T-cell (primary cell): ENCODE data around the gene LDB2. TPM values are rescaled to one million over a fixed set of nuclear protein-coding genes. Genes with fewer than 3 reads are reported as not detected.

Experiments used
- ATAC-seq, 4 experiments: fragments of 200-7000 bp in 3 of 4; fragments of 150-1000 bp in 1 of 4; cut with Tn5 transposase; replicated peaks in 1 of 4; 1 replicate in 3 of 4; 2 replicates in 1 of 4; pipeline ENCODE4 v1.10.0; 2021; ENCODE audit warnings: moderate library complexity in 3 of 4, mild to moderate bottlenecking in 2 of 4, moderate number of reproducible peaks in 1 of 4
- CTCF ChIA-PET, 2 donors: fragments of 300-600 bp; sonication (Branson Sonifier 250); formaldehyde crosslinking; loops; one replicate each; lab custom pipeline; 2022; ENCODE audit warnings: antibody characterized with exemption in 2 of 2; lab: Charles Lee
- POLR2A ChIA-PET, 2 donors: fragments of 300-600 bp; sonication (Branson Sonifier 250); formaldehyde crosslinking; loops; one replicate each; lab custom pipeline; 2022; ENCODE audit warnings: antibody characterized with exemption in 2 of 2; lab: Charles Lee
- DNase-seq, 35 experiments: peaks; one replicate each; pipeline versions ENCODE4 v3.0.0 to v3.0.0-alpha.2; 2013 to 2023
- H3K27ac ChIP-seq: one replicate; pipeline ENCODE4 v1.5.1; 2013; ENCODE audit warnings: low read length
- H3K27me3 ChIP-seq, 2 experiments: replicated peaks in 1 of 2; 1 replicate in 1 of 2; 2 replicates in 1 of 2; pipeline versions ENCODE4 v1.6.1 to v1.7.0; 2013; ENCODE audit warnings: low read length in 1 of 2, mixed read lengths in 1 of 2; ENCODE audit not compliant: control insufficient read depth in 2 of 2, insufficient read depth in 2 of 2; ENCODE audit errors: extremely low read depth in 1 of 2
- H3K36me3 ChIP-seq, 2 donors: 1 replicate in 1 of 2; 2 replicates in 1 of 2; pipeline versions ENCODE4 v1.6.1 to v1.7.0; 2013; ENCODE audit warnings: low read length in 1 of 2; ENCODE audit not compliant: control insufficient read depth in 2 of 2, insufficient read depth in 1 of 2; ENCODE audit errors: extremely low read depth in 1 of 2
- H3K4me1 ChIP-seq, 2 experiments: 1 replicate in 1 of 2; 2 replicates in 1 of 2; pipeline versions ENCODE4 v1.6.1 to v1.7.0; 2013; ENCODE audit warnings: low read length in 2 of 2, mixed read lengths in 1 of 2; ENCODE audit not compliant: insufficient read depth in 2 of 2, control insufficient read depth in 1 of 2; ENCODE audit errors: extremely low read depth in 1 of 2
- H3K4me3 ChIP-seq, 2 donors: 1 replicate in 1 of 2; 2 replicates in 1 of 2; pipeline versions ENCODE4 v1.5.1 to v1.7.0; 2013; ENCODE audit warnings: mild to moderate bottlenecking in 2 of 2, low read length in 1 of 2, moderate library complexity in 1 of 2; ENCODE audit not compliant: control insufficient read depth in 1 of 2; ENCODE audit errors: extremely low read depth in 1 of 2
- H3K9me3 ChIP-seq: 2 replicates; pipeline ENCODE4 v1.7.0; 2013
- H3K27ac Mint-ChIP-seq, 2 donors: one replicate each; pipeline ENCODE4 v1.8.0; 2020 to 2021; ENCODE audit warnings: mild to moderate bottlenecking in 2 of 2, mixed read lengths in 2 of 2
- H3K27me3 Mint-ChIP-seq, 2 donors: one replicate each; pipeline ENCODE4 v1.8.0; 2021 to 2022; ENCODE audit warnings: mixed read lengths in 2 of 2
- H3K36me3 Mint-ChIP-seq: one replicate; pipeline ENCODE4 v1.8.0; 2021; ENCODE audit warnings: mixed read lengths
- H3K4me1 Mint-ChIP-seq, 3 donors: one replicate each; pipeline ENCODE4 v1.8.0; 2020 to 2022; ENCODE audit warnings: mixed read lengths in 3 of 3, mild to moderate bottlenecking in 1 of 3
- H3K4me3 Mint-ChIP-seq, 3 donors: one replicate each; pipeline ENCODE4 v1.8.0; 2020 to 2022; ENCODE audit warnings: mild to moderate bottlenecking in 3 of 3, mixed read lengths in 3 of 3, moderate library complexity in 3 of 3
- H3K9me3 Mint-ChIP-seq, 3 donors: one replicate each; pipeline ENCODE4 v1.8.0; 2020 to 2022; ENCODE audit warnings: mixed read lengths in 3 of 3
- WGBS: methylation state at CpG from one replicate; pipeline ENCODE4 v1.1.5; 2013; ENCODE audit warnings: missing lambda C conversion rate; ENCODE audit not compliant: insufficient coverage; 5-methylcytosine and 5-hydroxymethylcytosine counted together
- total RNA-seq, 35 experiments: library from RNA in 6 of 35; stranded (reverse) in 6 of 35; fragments of 120-200 nt in 1 of 35; gene quantifications; one replicate each; pipeline versions ENCODE4 v1.2.1 to v1.2.4 and lab custom pipeline; 2013 to 2026

LDB2 gene
- total RNA-seq, 5 donors from 2014 or later (not counting 1 experiment from before 2014, with no cell fraction given), result 0.15 to 0.82 (median 0.39) TPM; not detected in 2

- Histone ChIP-seq H3K9me3 (no peaks in the 10 kb centered on the region), H3K4me3 (no peak overlapping the region), H3K36me3 (no peaks in the 10 kb centered on the region), H3K4me1 (peaks cover 18 to 48% of the 10 kb centered on the region in 2 experiments), H3K27ac (no peak overlapping the region), H3K27me3 (no peaks in the 10 kb centered on the region)
- DNase-seq (no peak), ATAC-seq (no peak)
- ChIA-PET POLR2A (no interaction called here), CTCF (no interaction called here)
- no peaks in the 10 kb centered on the region for H3K36me3 Mint-ChIP-seq
- peak overlapping the region in 1 of 3 donors; percentile 71 for H3K4me3 Mint-ChIP-seq
- no peaks in the 10 kb centered on the region for H3K9me3 Mint-ChIP-seq
- H3K27me3 Mint-ChIP-seq, result no peaks in the 10 kb centered on the region
- 86% methylated on average over 2 of the region's 3 CpGs for whole genome bisulfite sequencing
- H3K4me1 Mint-ChIP-seq, result peaks cover 41 to 50% (median 44%) of the 10 kb centered on the region in 3 donors
- peak overlapping the region in 1 of 2 donors; percentile 2 for H3K27ac Mint-ChIP-seq
Observed at GRCh38 chr4:16889945-16890344, 8.5 kb downstream of the LDB2 start.

GRCh38 chr4:16887887-16888286 is 10.6 kb downstream of the LDB2 start:
- H3K4me1 Mint-ChIP-seq, result peaks cover 29 to 40% (median 35%) of the 10 kb centered on the region in 3 donors

GRCh38 chr4:16884673-16885460 is 13.6 kb downstream of the LDB2 start:
- Histone ChIP-seq H3K27ac (no peak overlapping the region), H3K9me3 (no peaks in the 10 kb centered on the region), H3K36me3 (no peaks in the 10 kb centered on the region), H3K27me3 (no peaks in the 10 kb centered on the region), H3K4me3 (no peak overlapping the region), H3K4me1 (peaks cover 5 to 12% of the 10 kb centered on the region in 2 experiments)
- Mint-ChIP-seq H3K9me3 (no peaks in the 10 kb centered on the region), H3K4me1 (peaks cover 7 to 16% (median 10%) of the 10 kb centered on the region in 3 donors), H3K27ac (no peak overlapping the region), H3K36me3 (no peaks in the 10 kb centered on the region), H3K4me3 (no peak overlapping the region), H3K27me3 (no peaks in the 10 kb centered on the region)
- 22% methylated on average over 3 of the region's 8 CpGs for WGBS
- peak in 2 of 35 experiments; percentile 3 to 35 for DNase-seq
- no peak for ATAC-seq
- ChIA-PET POLR2A (no interaction called here), CTCF (interaction anchor here in 1 of 2 donors (0.6 kb wide), 1 partner anchor 149 kb away, joined by 4 read pairs; no protein-coding TSS in a partner anchor)

More at GRCh38 chr4:16887887-16888286, 10.6 kb downstream of the LDB2 start:
- Histone ChIP-seq H3K27ac (no peak overlapping the region), H3K4me3 (no peak overlapping the region), H3K4me1 (peaks cover 18 to 37% of the 10 kb centered on the region in 2 experiments), H3K36me3 (no peaks in the 10 kb centered on the region), H3K27me3 (no peaks in the 10 kb centered on the region), H3K9me3 (no peaks in the 10 kb centered on the region)
- no peaks in the 10 kb centered on the region for H3K27me3 Mint-ChIP-seq
- H3K36me3 Mint-ChIP-seq, result no peaks in the 10 kb centered on the region
- ChIA-PET CTCF (no interaction called here), POLR2A (no interaction called here)
- no peak for DNase-seq
- no peaks in the 10 kb centered on the region for H3K9me3 Mint-ChIP-seq
- H3K27ac Mint-ChIP-seq, result no peak overlapping the region
- no peak for ATAC-seq
- no peak overlapping the region for H3K4me3 Mint-ChIP-seq
- 93% methylated on average over 3 of the region's 4 CpGs for WGBS

GRCh38 chr4:16883806-16884205 is 14.6 kb downstream of the LDB2 start:
- WGBS, result 100% methylated on average over 1 of the region's 4 CpGs
- Mint-ChIP-seq H3K4me1 (peaks cover 0 to 7% (median 0%) of the 10 kb centered on the region in 3 donors), H3K36me3 (no peaks in the 10 kb centered on the region), H3K27me3 (no peaks in the 10 kb centered on the region), H3K9me3 (no peaks in the 10 kb centered on the region), H3K27ac (no peak overlapping the region), H3K4me3 (no peak overlapping the region)
- ATAC-seq (no peak), DNase-seq (no peak)
- no peak overlapping the region for H3K27ac ChIP-seq
- no peak overlapping the region for H3K4me3 ChIP-seq
- ChIA-PET CTCF (no interaction called here), POLR2A (no interaction called here)
- no peaks in the 10 kb centered on the region for H3K9me3 ChIP-seq
- H3K4me1 ChIP-seq, result peaks cover 2 to 4% of the 10 kb centered on the region in 2 experiments
- H3K27me3 ChIP-seq, result no peaks in the 10 kb centered on the region
- no peaks in the 10 kb centered on the region for H3K36me3 ChIP-seq

GRCh38 chr4:16881151-16881884 is 17.1 kb downstream of the LDB2 start:
- H3K36me3 Mint-ChIP-seq, result no peaks in the 10 kb centered on the region
- 100% methylated on average over 2 of the region's 7 CpGs for WGBS
- no peaks in the 10 kb centered on the region for H3K9me3 ChIP-seq
- no peaks in the 10 kb centered on the region for H3K9me3 Mint-ChIP-seq
- no peak overlapping the region for H3K27ac ChIP-seq
- ATAC-seq (no peak), DNase-seq (no peak)
- H3K4me3 ChIP-seq, result no peak overlapping the region
- H3K4me3 Mint-ChIP-seq, result no peak overlapping the region
- CTCF ChIA-PET, result interaction anchor here in 1 of 2 donors (0.6 kb wide), 1 partner anchor 267 kb away, joined by 3 read pairs; no protein-coding TSS in a partner anchor
- H3K27ac Mint-ChIP-seq, result no peak overlapping the region
- POLR2A ChIA-PET, result no interaction called here
- H3K4me1 Mint-ChIP-seq, result peaks cover 0 to 6% (median 0%) of the 10 kb centered on the region in 3 donors
- no peaks in the 10 kb centered on the region for H3K36me3 ChIP-seq
- no peaks in the 10 kb centered on the region for H3K27me3 Mint-ChIP-seq
- H3K4me1 ChIP-seq, result peaks cover 0 to 4% of the 10 kb centered on the region in 2 experiments
- H3K27me3 ChIP-seq, result no peaks in the 10 kb centered on the region

- H3K4me3 ChIP-seq, result no peak overlapping the region
- no peak for DNase-seq
- Mint-ChIP-seq H3K9me3 (no peaks in the 10 kb centered on the region), H3K4me3 (no peak overlapping the region), H3K27ac (no peak overlapping the region), H3K36me3 (no peaks in the 10 kb centered on the region), H3K4me1 (no peaks in the 10 kb centered on the region), H3K27me3 (no peaks in the 10 kb centered on the region)
- no peaks in the 10 kb centered on the region for H3K27me3 ChIP-seq
- no peaks in the 10 kb centered on the region for H3K4me1 ChIP-seq
- H3K9me3 ChIP-seq, result no peaks in the 10 kb centered on the region
- WGBS, result no CpG with 5 or more reads among the region's 5 CpGs
- ChIA-PET CTCF (no interaction called here), POLR2A (no interaction called here)
- no peak overlapping the region for H3K27ac ChIP-seq
- no peaks in the 10 kb centered on the region for H3K36me3 ChIP-seq
- no peak for ATAC-seq
Observed at GRCh38 chr4:16875487-16875886, 23.0 kb downstream of the LDB2 start.
